Neutrophil (primary cell): ENCODE results near the gene B4GALNT3.

ENCODE experiments used
- H3K27ac ChIP-seq: fragments of 200-600 bp; sonication (generic); 2 replicates; pipeline ENCODE4 v1.5.1; 2016; ENCODE audit warnings: mild to moderate bottlenecking, moderate library complexity
- H3K27me3 ChIP-seq: fragments of 200-600 bp; sonication (generic); 2 replicates; pipeline ENCODE4 v1.6.0; 2016; ENCODE audit warnings: mild to moderate bottlenecking
- H3K36me3 ChIP-seq: fragments of 200-600 bp; sonication (generic); 2 replicates; pipeline ENCODE4 v1.5.1; 2017
- H3K4me1 ChIP-seq, 2 experiments: fragments of 200-600 bp in 1 of 2; sonication (generic) in 1 of 2; 1 replicate in 1 of 2; 2 replicates in 1 of 2; pipeline versions ENCODE4 v1.5.1 to v1.6.1; 2013 to 2016; ENCODE audit warnings: low read depth in 1 of 2, low read length in 1 of 2, mild to moderate bottlenecking in 1 of 2, moderate library complexity in 1 of 2; ENCODE audit not compliant: control insufficient read depth in 1 of 2, insufficient read depth in 1 of 2
- H3K4me3 ChIP-seq, 2 experiments: fragments of 200-600 bp in 1 of 2; sonication (generic) in 1 of 2; 1 replicate in 1 of 2; 2 replicates in 1 of 2; pipeline ENCODE4 v1.5.1; 2013 to 2016; ENCODE audit warnings: low read depth in 1 of 2, low read length in 1 of 2, mild to moderate bottlenecking in 1 of 2, moderate library complexity in 1 of 2
- H3K9me3 ChIP-seq: fragments of 200-600 bp; sonication (generic); 2 replicates; pipeline ENCODE4 v1.5.1; 2016
- TF ChIP-seq, protein P1 (sequence below): fragments of 200-600 bp; sonication (generic); IDR thresholded peaks from 2 replicates; pipeline ENCODE4 v1.5.1; 2016; ENCODE audit warnings: antibody characterized with exemption

Gene B4GALNT3

DNA sequence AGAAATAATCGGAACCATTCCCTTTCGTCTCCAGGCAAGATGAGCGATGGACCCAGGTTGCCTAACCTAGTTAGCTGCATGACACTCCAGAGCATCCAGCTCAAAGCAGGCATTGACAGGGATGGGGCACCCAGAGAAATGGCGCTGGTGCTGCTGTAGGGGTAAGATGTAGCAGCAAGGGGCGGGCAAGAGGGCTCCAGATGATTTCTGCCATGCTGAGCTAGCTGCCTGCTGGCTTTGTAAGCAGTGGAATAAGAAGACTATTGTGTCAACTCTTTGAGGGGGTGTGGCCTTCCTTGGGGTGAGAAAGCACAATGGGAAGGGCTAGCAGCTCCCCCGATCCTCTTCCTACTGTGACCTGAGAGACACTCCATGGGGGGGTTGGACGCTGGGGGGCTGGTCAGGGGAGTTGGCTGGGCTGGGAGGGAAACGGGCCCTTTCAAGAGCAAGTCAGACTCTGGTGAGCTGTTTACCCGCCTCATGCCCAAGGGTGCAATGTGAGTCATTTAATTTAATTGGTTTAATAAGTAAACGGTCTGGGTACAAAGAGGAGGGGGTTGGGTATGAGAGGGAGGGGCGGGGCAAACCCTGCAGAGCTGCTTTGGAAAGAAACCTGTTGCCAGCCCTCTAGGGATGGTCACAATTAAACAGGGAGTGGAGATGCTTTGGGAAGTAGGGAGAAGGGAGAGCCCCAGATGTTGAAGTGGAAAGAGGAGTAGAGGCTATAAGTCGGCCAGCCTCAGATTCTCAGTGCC, 50.5 kb downstream of the B4GALNT3 start:
- Histone ChIP-seq H3K9me3 (no peaks in the 10 kb centered on the region), H3K27ac (no peak overlapping the region), H3K27me3 (peaks cover 24% of the 10 kb centered on the region), H3K4me1 (peaks cover 21 to 33% of the 10 kb centered on the region in 2 experiments), H3K4me3 (no peak overlapping the region), H3K36me3 (no peaks in the 10 kb centered on the region)
- TF ChIP-seq, protein P1, sequence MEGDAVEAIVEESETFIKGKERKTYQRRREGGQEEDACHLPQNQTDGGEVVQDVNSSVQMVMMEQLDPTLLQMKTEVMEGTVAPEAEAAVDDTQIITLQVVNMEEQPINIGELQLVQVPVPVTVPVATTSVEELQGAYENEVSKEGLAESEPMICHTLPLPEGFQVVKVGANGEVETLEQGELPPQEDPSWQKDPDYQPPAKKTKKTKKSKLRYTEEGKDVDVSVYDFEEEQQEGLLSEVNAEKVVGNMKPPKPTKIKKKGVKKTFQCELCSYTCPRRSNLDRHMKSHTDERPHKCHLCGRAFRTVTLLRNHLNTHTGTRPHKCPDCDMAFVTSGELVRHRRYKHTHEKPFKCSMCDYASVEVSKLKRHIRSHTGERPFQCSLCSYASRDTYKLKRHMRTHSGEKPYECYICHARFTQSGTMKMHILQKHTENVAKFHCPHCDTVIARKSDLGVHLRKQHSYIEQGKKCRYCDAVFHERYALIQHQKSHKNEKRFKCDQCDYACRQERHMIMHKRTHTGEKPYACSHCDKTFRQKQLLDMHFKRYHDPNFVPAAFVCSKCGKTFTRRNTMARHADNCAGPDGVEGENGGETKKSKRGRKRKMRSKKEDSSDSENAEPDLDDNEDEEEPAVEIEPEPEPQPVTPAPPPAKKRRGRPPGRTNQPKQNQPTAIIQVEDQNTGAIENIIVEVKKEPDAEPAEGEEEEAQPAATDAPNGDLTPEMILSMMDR: no peak

DNA sequence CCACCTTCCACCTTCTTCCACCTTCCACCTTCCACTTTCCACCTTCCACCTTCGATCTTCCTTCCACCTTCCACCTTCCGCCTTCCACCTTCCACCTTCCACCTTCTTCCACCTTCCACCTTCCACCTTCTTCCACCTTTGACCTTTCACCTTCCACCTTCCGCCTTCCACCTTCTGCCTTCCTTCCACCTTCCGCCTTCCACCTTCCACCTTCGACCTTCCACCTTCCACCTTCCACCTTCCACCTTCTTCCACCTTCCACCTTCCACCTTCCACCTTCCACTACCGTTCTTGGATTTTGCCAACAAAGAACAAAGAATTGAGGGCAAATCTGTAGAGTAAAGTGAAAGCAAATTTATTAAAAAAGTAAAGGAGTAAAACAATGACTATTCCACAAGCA, 53.2 kb downstream of the B4GALNT3 start:
- H3K27ac ChIP-seq: no peak overlapping the region
- no peaks in the 10 kb centered on the region for H3K36me3 ChIP-seq
- H3K4me1 ChIP-seq: peaks cover 15 to 23% of the 10 kb centered on the region in 2 experiments
- H3K4me3 ChIP-seq: no peak overlapping the region
- H3K9me3 ChIP-seq: no peaks in the 10 kb centered on the region
- peaks cover 43% of the 10 kb centered on the region for H3K27me3 ChIP-seq
- TF ChIP-seq, protein P1: no peak

DNA sequence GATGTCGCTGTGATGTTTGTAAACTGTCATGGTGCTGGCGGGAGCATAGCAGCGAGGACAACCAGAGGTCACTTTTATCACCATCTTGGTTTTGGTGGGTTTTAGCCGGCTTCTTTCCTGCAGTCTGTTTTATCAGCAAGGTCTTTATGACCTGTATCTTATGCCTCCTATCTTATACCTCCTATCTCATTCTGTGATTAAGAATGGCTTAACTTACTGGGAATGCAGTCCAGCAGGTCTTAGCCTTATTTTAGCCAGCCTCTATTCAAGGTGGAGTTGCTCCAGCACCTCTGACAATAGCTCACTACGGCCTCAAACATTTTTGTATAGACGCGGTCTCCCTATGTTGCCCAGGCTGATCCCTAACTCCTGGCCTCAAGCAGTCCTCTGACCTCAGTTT, 53.7 kb downstream of the B4GALNT3 start:
- TF ChIP-seq, protein P1: no peak
- Histone ChIP-seq H3K36me3 (no peaks in the 10 kb centered on the region), H3K27me3 (peaks cover 48% of the 10 kb centered on the region), H3K27ac (no peak overlapping the region), H3K9me3 (no peaks in the 10 kb centered on the region), H3K4me3 (no peak overlapping the region), H3K4me1 (peaks cover 10 to 18% of the 10 kb centered on the region in 2 experiments)

DNA sequence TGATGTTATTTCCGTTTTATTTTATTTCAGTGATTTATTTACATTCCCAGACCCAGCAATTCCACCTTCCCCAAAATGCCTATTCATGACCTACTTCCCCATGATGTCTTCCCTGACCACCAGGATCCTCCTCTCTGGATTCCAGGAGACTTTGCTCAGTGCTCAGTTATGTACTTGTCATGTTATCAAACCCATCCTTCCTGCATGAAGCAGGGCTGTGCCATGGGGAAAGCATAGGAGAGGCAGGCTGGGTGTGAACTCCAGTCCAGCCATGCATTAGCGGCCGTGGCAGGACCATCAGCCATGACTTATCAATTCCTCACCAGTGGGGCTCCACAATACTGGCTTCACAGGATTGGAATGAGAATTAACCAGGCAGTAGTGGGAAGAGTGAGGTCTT, 57.8 kb downstream of the B4GALNT3 start:
- Histone ChIP-seq H3K9me3 (no peaks in the 10 kb centered on the region), H3K4me3 (no peak overlapping the region), H3K4me1 (peaks cover 0 to 7% of the 10 kb centered on the region in 2 experiments), H3K27ac (no peak overlapping the region), H3K27me3 (peaks cover 66% of the 10 kb centered on the region), H3K36me3 (no peaks in the 10 kb centered on the region)
- TF ChIP-seq, protein P1: no peak

DNA sequence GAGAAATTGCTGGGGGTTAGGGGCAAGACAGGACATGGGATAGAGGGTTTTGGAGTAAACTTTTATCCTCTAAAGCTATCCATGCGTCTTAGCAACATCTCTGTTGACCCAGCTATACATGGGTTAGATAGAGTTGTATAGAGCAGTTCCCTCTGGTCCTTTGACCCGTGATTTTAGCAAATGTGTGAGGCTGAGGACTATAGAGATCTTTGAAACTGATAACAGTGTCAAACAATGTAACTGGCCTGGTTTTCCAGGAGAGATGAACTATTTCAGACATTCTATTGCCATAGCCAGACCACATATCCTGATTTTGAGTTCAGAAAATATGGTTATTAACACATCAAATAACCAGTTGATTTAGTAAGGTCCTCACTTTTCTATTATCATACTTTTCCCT, 60.4 kb downstream of the B4GALNT3 start:
- no peaks in the 10 kb centered on the region for H3K9me3 ChIP-seq
- H3K4me1 ChIP-seq: peaks cover under 1 to 9% of the 10 kb centered on the region in 2 experiments
- no peaks in the 10 kb centered on the region for H3K36me3 ChIP-seq
- no peak overlapping the region for H3K4me3 ChIP-seq
- no peak overlapping the region for H3K27ac ChIP-seq
- TF ChIP-seq, protein P1: no peak
- H3K27me3 ChIP-seq: peaks cover 56% of the 10 kb centered on the region
